ENCODE results near the gene ZNF324. TPM values are rescaled to one million over a fixed set of nuclear protein-coding genes. Genes with fewer than 3 reads are reported as not detected.

The ZNF324 gene
- total RNA-seq, 4 donors from 2014 or later: 10.3 to 20.7 (median 18.1) TPM

GRCh38 chr19:58477130-58477529 is 10.2 kb downstream of the ZNF324 start:
- Histone ChIP-seq H3K36me3 (peaks cover 0 to 69% of the 10 kb centered on the region in 2 donors), H3K4me3 (peak overlapping the region in 1 of 2 donors; percentile 71)

GRCh38 chr19:58477871-58478270 is 11.0 kb downstream of the ZNF324 start:
- no peak for ATAC-seq

More at GRCh38 chr19:58477130-58477529, 10.2 kb downstream of the ZNF324 start:
- Histone ChIP-seq H3K27me3 (no peaks in the 10 kb centered on the region), H3K9me3 (no peaks in the 10 kb centered on the region), H3K4me1 (peaks cover 0 to 27% (median 12%) of the 10 kb centered on the region in 3 donors), H3K27ac (peak overlapping the region in 3 of 4 donors; percentile 87 to 94 (median 91))
- TF ChIP-seq CTCF (IDR thresholded peaks at IDR 0.05) (no peak), EP300 (IDR thresholded peaks at IDR 0.05) (no peak), POLR2A (IDR thresholded peaks at IDR 0.05) (no peak), POLR2AphosphoS5 (IDR thresholded peaks at IDR 0.05) (no peak)
- 85% methylated on average over 5 of the region's 15 CpGs; no CpG with 5 or more reads in 1 of the 2 donors for WGBS, 2 donors (ENCODE audit: low coverage in 1 of 2)
- no peak for ATAC-seq

DNA sequence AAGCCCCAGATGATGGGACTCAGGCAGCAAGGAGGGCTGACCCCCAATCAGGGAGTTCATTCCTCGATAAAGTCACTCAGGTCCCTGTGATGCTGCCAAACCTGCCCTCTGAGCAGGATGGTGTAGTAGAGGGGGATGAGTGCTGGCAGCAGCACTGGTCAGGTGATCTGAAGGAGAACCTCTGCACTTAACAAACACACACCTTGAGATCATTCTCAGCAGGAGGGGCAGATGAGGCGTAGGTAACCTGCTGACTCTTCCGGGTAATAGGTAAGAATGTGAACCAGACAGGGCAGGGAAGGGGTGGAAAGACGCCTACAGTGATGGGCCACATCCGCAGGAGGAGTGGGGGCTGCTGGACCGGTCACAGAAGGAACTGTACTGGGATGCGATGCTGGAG is 12.4 kb downstream of the ZNF324 start:
- peaks cover 0 to 53% of the 10 kb centered on the region in 2 donors for H3K36me3 ChIP-seq
- no peaks in the 10 kb centered on the region for H3K27me3 ChIP-seq
- H3K27ac ChIP-seq: no peak overlapping the region
- peaks cover 0 to 35% (median 12%) of the 10 kb centered on the region in 3 donors for H3K4me1 ChIP-seq
- 82 to 91% methylated on average over 4 to 6 of the region's 7 CpGs for WGBS, 2 donors (ENCODE audit: low coverage in 1 of 2)
- no peak overlapping the region for H3K4me3 ChIP-seq
- no peaks in the 10 kb centered on the region for H3K9me3 ChIP-seq
- ATAC-seq: no peak
- TF ChIP-seq CTCF (IDR thresholded peaks at IDR 0.05) (no peak), EP300 (IDR thresholded peaks at IDR 0.05) (no peak), POLR2A (IDR thresholded peaks at IDR 0.05) (no peak), POLR2AphosphoS5 (IDR thresholded peaks at IDR 0.05) (no peak)

More at GRCh38 chr19:58477871-58478270, 11.0 kb downstream of the ZNF324 start:
- H3K4me3 ChIP-seq: no peak overlapping the region
- H3K27ac ChIP-seq: peak overlapping the region in 3 of 4 donors; percentile 87 to 94 (median 91)
- no peaks in the 10 kb centered on the region for H3K9me3 ChIP-seq
- no peak for TF ChIP-seq POLR2AphosphoS5 (IDR thresholded peaks at IDR 0.05)
- TF ChIP-seq POLR2A (IDR thresholded peaks at IDR 0.05): no peak
- TF ChIP-seq CTCF (IDR thresholded peaks at IDR 0.05): no peak
- TF ChIP-seq EP300 (IDR thresholded peaks at IDR 0.05): no peak
- no peaks in the 10 kb centered on the region for H3K27me3 ChIP-seq
- H3K36me3 ChIP-seq: peaks cover 0 to 66% of the 10 kb centered on the region in 2 donors
- H3K4me1 ChIP-seq: peaks cover 0 to 27% (median 12%) of the 10 kb centered on the region in 3 donors
- WGBS, 2 donors (ENCODE audit: low coverage in 1 of 2): no CpG with 5 or more reads among the region's 1 CpG

DNA sequence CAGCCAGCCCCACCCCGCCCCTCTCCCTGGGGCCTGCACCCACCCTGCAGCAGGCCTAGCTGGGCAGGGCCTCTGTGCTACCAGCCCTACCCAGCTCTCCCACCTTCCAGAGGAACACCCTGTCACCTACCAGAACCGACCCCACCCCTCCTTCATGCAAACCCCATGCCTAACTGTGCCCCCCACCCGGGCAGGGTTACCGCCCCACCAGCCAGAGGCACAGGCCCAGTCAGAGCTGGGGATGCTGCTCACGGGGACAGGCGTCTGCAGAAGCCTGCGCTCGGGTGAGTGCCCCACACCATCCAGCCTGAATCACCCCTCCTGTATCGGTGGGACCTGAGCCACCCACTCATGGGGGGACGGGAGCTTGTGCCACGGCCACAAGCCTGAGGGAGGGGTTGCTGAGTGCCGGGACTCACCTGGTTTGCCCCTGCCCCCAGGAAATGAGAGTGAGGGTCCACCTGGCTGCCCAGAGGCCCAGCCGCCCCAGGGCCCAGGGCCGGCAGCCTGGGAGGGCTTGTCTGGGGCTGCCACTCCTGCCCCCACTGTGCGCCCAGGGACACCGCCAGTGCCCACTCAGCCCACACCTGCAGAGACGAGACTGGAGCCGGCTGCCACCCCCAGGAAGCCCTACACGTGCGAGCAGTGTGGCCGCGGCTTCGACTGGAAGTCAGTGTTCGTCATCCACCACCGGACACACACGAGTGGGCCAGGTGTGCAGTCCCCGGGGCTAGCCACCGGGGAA is 13.0 kb downstream of the ZNF324 start:
- 75% methylated on average over 1 of the region's 28 CpGs; no CpG with 5 or more reads in 1 of the 2 donors for WGBS, 2 donors (ENCODE audit: low coverage in 1 of 2)
- H3K9me3 ChIP-seq: no peaks in the 10 kb centered on the region
- H3K4me1 ChIP-seq: peaks cover 0 to 32% (median 12%) of the 10 kb centered on the region in 3 donors
- ATAC-seq: no peak
- H3K27ac ChIP-seq: no peak overlapping the region
- H3K36me3 ChIP-seq: peaks cover 0 to 52% of the 10 kb centered on the region in 2 donors
- TF ChIP-seq POLR2AphosphoS5 (IDR thresholded peaks at IDR 0.05): no peak
- H3K27me3 ChIP-seq: no peaks in the 10 kb centered on the region
- no peak overlapping the region for H3K4me3 ChIP-seq

GRCh38 chr19:58480481-58480830 is 13.6 kb downstream of the ZNF324 start:
- Histone ChIP-seq H3K36me3 (peaks cover 0 to 52% of the 10 kb centered on the region in 2 donors), H3K9me3 (no peaks in the 10 kb centered on the region), H3K27ac (no peak overlapping the region), H3K27me3 (no peaks in the 10 kb centered on the region), H3K4me1 (peaks cover 0 to 26% (median 8%) of the 10 kb centered on the region in 3 donors), H3K4me3 (no peak overlapping the region)
- WGBS, 2 donors (ENCODE audit: low coverage in 1 of 2): no CpG with 5 or more reads among the region's 20 CpGs
- TF ChIP-seq CTCF (IDR thresholded peaks at IDR 0.05) (no peak), EP300 (IDR thresholded peaks at IDR 0.05) (no peak), POLR2A (IDR thresholded peaks at IDR 0.05) (no peak), POLR2AphosphoS5 (IDR thresholded peaks at IDR 0.05) (no peak)
- no peak for ATAC-seq

All from gastroesophageal sphincter (tissue), 4 donors.